SHP77 (cell line): ENCODE results near the gene ATRNL1.
"Not testable (repeated sequence)": the region's sequence is repeated elsewhere in the genome, so short reads cannot be mapped to it uniquely, and the experiment has no call there.

Source experiments
- DNase-seq, 2 experiments: peaks; one replicate each; lab custom pipeline; 2025; lab: John Stamatoyannopoulos, UW

Gene ATRNL1

DNA sequence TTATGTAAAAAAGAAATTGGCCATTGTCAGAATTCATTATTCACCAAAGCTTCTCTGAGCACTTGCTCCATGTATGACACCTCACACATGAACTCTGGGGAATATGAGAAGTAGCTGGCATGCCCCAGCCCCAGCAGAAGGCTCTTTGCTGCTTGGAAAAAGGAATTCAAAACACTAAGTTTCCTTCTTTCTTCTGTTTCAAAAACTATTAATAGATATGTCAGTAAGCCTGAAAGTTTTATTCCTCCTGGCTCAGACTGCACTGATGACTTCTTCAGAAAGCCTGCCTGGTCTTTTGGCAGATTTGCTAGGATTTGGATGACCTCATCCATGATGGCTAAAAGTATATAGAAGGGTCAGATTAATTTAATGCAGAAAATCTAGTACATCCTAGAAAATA, 668.9 kb downstream of the ATRNL1 start:
- DNase-seq = no peak

DNA sequence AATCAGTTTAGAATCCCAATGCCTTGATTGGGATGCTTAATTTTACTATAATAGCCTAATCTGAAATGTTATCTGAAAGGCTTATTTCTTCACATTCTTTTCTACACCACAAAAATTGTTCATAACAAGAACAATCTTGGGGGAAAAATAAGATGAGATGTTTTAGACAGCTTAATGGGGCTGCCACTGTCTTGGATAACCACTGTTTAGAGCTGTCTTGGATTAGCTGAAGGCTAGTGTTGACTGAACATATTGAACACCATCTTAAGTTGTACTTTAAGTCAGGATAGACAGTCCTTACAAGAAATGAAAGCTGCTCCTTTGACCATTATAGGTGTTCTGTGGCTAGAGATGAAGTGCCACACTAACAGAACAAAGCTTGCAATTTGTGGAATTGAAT, 678.6 kb downstream of the ATRNL1 start:
- no peak for DNase-seq

DNA sequence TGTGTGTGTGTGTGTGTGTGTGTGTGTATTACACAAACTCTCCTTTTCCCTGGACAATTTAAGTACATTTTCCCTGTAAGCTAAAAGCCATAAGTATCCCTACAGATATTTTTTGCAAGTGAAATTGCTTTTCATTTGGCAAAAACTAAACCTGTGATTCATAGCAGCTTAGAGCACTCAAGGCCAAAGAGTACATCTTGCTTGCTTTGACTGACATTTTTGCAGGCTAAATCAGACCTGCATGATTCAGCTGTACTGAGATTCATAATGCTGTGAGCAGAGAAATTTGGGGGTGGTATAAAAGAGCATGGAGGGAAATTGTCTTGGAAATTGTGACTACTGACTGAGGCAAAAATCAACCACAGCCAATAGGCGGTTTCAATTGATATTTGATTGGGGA, 679.4 kb downstream of the ATRNL1 start:
- no peak for DNase-seq

DNA sequence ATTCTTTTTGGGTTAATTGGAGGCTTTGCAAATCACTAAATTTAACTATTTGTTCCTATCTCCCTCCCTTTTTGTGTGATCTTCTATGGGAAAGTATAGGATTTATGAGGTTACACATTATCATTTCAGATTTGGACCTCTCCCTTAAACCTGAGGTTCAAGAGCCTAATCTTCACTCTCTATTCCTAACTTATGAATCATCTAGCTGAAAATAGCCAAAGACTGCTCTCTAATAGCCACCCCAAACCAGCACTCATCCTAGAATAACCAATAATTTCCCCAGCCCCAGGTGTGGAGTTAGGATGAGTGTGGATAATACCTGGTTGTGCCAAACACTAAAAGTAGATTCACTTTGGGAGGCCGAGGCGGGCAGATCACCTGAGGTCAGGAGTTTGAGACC, 680.7 kb downstream of the ATRNL1 start:
- DNase-seq = no peak

DNA sequence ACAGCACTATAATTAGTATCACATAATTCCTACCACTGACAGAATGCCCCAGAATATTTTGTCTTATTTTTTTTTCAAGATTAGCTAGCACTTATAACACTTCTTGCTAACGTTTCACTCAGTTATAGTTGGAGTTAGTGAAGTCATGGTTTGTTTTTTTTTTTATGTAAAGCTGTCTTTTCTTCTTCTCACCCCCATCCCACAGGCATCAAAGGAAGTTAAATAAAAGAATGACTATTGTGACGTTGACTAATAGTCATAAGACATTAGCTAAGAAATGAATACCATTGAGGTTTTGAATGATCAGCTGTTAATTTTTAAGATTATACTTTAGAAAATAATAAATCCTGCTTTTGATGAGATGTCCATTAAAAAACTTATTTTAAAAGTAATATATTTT, 681.6 kb downstream of the ATRNL1 start:
- DNase-seq = no peak

DNA sequence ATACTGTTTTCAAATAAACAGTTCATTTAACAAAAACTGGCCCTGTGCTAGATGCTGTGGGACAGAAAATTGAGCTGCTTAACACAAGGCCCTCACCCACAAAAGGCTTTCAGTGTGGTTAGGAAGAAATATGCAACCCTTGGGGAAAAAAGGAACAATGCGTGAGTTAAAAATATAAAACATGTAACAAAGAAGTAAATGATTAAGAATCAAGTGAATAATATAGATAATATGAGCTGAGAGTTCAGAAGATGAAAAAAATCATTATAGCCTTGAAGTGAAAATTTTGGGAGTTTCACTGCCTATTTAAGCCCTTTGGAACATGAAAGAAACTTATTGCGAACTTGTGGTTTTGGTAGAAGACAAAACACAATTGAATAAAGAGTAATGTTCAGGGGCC, 684.5 kb downstream of the ATRNL1 start:
- no peak for DNase-seq

DNA sequence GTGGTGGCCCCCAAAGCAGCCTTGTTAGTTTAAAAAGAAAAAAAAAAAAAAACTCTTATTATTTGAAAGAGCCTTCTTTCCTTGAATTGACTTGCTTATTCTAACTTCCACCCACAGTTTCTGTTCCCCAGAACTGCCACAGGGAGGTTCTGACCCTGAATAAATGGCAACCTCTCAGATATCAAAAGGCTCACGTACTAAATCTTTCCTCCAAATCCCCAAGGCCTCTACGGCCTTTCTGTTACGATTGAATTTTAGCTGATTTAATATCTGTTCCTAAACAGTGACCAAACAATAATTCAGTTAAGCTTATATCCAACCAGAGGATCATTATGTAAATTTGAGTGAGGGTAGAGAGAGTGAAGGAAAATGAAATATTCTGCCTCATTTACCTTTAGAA, 697.1 kb downstream of the ATRNL1 start:
- DNase-seq = no peak

DNA sequence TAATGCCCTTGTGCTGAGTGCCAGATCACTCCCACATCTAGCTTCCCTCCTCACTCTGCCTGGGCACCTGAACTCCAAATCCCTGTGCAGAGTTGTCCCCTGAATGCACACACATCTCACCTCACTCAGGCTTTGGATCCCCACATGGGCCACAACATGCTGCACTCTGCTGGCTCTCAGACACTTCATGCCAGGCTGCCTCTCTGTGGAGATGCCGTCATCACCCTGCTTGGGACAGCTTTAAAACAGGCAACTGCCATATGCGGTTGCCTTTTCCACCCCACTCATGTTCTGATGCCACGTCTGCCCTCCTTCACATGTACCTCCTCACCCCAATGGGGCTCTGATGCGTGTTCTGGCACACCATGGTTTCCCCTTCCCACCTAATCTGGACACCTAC, 702.8 kb downstream of the ATRNL1 start:
- DNase-seq = no peak

DNA sequence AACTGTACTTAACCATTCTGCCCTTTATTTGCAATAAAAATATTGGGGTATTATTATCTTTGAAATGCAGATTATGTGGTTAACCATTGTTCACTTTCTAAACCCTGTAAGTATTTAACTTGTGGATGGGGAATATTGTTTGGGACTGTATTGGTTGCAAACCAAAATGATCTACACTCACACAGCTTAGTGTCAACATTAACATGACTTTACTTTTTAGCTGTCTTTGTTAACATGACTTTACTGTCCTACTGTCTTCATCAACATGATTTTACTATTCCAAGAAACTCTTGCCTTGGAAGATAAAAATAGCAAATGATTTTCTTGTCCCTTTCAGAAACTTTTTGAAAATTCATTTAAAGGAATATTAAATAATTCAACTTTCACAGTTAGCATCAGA, 708.3 kb downstream of the ATRNL1 start:
- DNase-seq = no peak

DNA sequence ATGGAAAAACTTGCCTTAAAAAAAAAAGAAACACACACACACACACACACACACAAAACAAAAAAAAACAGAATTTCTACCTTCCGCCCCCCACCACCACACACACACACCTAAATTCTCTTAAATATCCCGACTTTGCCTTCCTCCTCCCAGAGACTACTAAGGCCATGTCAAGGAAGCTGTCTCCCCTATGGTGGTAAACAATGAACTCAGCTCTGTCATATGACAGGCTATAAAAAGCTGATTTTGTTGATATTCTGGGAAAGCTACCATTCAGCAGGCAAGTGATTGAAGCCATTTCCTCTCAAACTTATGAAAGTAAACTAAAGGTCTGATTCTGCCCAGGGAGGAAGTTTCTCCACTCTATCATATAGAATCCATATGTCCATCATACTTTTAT, 708.8 kb downstream of the ATRNL1 start:
- no peak for DNase-seq

DNA sequence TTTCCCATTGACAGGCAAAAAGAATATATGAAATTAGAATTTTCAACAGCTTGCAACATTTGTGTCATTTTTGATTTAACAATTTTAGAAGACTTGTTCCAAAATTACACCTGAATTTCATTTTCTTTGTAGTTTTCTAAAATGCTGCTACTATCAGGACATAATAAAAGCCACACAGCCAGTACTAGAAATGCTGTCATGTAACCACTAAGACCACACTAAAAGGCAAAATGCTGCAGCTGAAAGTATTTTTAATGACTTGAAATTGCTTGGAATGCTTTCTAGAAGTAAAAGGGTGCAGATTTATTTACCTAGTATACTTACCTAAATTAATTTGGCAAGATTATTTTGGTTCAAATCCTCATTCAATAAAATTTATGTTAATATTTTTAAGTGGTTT, 709.7 kb downstream of the ATRNL1 start:
- DNase-seq = no peak

DNA sequence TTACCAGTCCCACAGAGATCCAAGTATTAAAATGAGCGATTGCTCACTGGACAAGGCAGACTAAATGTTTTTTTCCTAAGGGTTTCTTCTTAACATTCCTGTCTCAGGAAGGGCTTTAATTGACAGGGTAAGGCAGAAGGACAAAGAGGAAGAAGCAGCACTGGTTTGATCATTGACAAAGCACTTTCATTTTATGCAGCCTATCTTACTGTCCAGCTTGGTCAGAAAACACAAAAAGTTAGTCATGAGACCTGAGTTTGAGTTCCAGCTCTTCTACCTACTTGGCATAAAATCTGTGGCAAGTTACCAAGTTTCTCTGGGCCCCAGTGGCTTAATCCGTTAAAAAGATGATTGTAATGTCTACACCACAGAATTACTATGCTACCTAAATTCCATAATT, 721.4 kb downstream of the ATRNL1 start:
- no peak for DNase-seq

DNA sequence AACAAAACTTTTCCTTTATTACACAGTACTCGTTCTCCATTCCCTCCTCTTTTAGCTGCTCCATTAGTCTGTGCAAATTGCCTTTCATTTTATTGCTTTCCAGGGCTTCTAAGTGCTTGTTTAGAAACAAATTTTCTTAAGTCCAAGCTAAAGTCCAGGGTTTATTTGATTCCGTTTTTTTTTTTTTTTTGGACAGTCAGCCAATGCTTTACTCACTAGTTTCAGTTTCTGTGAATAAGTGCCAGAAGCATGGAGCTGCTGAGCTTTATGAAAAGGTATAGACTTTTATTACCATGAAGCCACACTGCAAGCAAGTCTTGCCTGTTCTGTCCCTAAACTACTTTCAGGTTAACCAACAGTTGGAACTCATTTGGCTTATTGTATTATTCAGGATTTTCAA, 724.8 kb downstream of the ATRNL1 start:
- no peak for DNase-seq

DNA sequence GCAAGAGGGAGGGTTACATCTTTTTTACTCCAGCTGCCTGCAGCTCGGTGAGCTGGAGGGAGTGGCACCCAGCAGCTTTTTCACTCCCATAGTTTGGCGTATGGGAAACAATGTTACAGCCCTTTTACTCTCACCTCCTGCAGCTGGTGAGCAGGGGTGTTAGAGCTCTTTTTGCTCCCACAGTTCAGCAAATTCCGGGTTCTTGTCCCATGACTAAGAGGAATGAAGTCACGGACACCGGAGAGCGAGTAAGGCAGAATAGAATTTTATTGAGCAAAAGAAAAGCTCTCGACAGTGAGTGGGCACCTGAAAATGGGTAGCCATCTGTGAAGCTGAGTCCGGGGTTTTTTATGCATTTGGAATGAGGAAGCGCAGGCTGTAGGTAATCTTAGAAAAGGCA, 733.2 kb downstream of the ATRNL1 start:
- DNase-seq = no peak

DNA sequence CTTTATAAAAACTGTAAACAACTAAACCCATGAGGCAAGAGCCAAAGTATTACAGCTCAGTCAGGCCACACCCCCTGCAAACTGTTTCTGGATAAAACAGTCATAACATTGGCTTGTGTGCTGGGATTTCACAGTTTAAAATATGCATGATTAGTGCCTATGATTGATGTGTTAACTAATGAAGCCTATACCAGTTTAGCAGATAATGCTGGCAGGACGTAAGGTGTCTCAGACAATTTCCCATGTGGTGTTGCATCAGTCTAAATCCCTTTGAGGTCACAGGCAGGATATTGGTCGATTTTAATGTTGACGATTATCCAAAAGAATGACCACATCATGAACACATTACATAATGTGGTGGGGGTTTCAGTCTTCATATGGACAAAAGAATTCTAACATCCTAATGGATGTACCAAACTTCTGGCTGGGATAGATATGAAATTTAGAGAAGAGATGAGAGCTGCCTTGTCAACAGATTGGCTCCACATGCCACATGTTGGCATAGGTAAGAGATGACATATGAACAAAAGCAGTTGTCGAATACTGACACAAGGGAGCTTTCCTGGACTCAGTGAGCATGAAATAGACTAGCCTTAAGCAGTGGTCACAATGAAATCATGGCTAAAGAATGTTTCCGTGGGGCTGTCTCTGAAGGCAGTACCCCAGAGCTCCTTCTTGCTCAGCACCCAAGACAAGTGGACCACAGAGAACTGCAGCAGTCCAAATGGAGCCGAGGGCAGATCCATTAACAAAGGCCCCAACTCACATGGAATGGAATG, 734.3 kb downstream of the ATRNL1 start:
- DNase-seq = no peak

DNA sequence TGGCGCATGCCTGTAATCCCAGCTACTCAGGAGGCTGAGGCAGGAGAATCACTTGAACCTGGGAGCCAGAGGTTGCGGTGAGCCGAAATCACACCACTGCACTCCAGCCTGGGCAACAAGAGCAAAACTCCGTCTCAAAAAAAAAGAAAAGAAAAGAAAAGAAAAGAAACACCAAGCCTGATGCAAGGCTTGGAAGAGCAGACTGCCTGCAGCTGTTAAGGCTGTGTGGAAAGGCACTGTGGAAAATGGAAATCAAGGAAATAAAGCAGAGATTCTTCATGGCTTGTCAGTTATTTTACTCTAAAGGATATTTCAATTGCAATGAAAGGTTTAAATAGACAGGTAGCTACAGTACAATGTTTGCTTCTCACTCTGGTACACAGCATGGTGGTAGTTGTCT, 735.0 kb downstream of the ATRNL1 start:
- DNase-seq = not testable (repeated sequence)

DNA sequence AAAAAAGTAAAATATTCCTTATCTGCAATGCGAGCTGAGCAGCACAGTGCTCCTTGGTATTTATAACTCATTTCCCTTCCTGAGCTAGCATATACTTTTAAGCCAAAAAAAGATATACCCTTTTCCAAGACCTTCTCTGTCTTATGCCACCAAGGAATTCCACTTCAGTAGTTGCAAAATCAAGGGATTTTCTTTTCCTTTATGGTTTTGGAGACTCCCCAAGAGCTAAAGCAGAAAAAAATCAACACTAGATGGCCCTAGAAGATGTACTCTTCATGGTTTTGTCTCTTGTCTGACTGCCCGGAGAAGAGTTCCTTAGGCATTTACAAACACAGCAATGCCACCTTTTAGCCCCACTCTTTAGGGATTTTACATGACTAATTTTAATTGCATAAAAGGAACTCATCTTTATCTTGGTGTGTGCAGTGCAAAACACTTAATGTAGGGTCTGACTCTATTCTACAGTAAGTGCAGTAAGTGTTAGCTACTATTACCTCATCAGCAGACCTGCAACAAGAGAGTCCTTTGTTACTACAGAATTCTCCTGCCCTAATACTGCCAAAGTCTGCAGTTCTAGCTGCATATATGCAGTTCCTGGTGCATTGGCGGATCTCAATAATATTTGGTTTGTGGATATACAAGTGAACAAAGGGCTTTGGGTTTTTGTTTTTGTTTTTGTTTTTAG, 736.5 kb downstream of the ATRNL1 start:
- no peak for DNase-seq

DNA sequence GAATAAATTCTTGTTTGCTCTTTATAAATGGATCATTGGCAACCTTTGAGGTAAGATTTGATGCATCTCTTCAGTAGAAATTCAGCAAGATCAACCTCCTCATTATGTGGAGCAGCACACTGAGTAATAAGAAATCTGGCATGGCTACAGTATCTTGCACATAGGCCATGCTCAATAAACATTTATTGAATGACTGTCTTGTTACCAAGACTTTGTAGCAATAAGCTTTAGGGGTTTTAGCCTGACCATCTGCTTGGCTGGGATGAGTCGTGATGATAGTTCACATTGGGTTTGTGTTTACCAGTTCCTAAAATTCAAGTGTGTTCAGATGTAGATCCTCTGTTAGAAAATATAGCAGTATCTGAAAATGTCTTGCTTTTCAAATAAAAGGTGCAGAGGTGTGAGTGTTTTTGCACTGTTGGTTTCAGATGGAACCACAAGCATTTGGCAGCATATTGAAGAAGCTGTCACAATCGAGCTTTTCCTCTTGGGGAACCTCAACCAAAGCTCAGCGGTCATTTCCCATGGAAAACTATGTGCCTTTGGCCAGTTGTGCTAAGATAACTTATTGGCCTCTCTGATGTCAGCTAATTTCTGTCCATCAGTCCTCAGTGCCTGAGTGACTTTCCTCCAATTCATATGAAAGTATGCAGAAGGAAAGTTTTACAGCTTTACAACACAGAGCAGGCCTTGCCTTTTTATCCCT, 737.3 kb downstream of the ATRNL1 start:
- no peak for DNase-seq

DNA sequence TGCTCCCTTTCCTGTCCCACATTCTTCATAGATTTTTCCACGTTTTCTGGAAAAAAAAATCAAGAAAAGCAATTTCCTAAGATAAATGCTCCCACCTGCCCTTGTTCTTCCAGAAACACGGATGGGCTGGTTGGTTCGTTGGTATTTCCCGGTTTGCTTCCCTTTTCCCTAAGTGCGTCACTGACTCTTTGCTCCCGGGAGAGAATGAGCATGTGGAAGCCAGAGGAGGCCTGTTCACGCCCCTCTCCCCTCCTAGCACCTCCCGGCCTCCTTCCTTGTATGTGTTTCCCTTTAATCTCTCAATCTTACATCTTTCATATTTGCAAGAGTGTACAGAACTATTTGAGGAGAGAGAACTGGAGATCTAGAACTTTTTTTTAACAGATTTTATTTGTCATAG, 737.9 kb downstream of the ATRNL1 start:
- no peak for DNase-seq

DNA sequence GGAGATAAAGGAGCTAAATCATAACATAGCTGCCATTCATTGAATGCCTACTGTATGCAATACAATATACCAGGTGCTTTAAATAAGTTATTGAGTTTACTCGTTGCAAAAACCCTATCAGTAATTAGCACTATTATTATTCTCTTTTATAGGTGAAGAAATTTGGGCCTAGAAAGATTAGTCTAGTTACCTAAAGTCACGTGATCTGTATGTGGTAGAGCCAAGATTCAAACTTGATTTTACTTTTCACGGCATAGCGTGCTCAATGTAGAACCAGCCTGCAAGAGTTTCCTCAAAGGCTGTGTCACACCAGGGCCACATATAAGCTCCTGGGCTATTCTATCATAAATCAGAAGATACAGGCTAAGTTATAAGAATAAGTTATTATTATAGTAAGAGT, 740.0 kb downstream of the ATRNL1 start:
- DNase-seq = no peak

DNA sequence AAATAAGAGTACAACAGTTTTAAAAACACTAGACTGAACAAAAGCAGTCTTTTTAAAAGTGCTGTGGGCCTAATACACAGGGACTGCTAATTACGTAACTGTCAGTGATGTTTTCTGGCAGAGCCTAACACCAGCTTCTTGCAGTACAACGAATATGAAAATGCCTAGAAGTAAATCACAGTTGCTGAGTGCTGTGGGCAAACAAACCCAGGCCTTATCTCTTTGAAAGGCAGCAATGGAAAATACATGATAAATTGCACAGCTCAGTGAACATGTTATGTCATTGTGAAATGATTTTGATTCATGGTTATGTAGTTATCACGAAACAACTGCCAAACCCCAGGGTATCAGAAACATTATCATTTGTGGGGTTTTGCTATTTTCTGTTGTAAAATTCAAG, 751.4 kb downstream of the ATRNL1 start:
- DNase-seq = no peak

DNA sequence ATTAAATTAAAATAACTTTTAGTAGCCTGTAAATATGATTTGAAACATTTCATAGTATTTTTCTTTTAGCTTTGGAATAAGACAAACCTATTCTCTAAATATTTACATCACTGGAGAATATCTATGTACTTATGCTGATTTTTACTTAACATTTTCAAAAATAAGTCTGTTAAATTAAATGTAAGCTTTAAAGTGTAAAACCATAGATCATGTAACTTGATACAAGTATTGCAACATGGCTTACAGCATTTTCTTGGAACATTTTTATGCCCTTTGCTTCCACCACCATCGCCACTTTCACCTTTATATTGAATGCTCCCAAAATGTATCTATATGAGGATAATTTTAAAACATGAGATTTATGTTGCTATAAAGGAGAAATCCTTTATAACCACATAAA, 752.8 kb downstream of the ATRNL1 start:
- no peak for DNase-seq

DNA sequence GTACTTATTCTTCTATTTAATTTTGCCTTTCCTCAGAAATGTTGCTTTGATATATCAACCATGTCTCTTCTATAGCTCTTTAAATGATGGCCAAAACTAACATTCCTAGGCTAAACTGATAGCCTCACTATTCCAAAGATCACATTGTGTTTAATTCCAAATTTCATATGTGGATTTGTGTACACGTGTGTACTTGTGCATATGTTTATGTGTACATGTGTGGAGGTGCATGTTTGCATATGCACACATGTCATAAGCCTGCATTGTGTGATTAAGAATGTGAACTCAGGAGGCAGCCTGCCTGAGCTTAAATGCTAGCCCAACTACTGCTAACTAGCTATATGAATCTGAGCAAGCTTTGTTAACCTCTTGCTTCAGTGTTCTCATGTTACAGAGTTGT, 753.4 kb downstream of the ATRNL1 start:
- no peak for DNase-seq
